H1 (cell line): ENCODE data around the gene ADK. TPM values are rescaled to one million over a fixed set of nuclear protein-coding genes. Genes with fewer than 3 reads are reported as not detected.

ENCODE experiments used
- CTCF ChIA-PET: fragments of 300-600 bp; sonication (Branson Sonifier 250); formaldehyde crosslinking; loops from one replicate; lab custom pipeline; 2021; ENCODE audit not compliant: partially characterized antibody; lab: Charles Lee
- POLR2A ChIA-PET: fragments of 300-600 bp; sonication (Branson Sonifier 250); formaldehyde crosslinking; loops from one replicate; lab custom pipeline; 2021; ENCODE audit warnings: inconsistent platforms; ENCODE audit not compliant: partially characterized antibody; lab: Charles Lee
- DNase-seq, 2 experiments: peaks; one replicate each; pipeline versions ENCODE4 v3.0.0 to v3.0.0-alpha.2; 2010 to 2022; ENCODE audit warnings: low spot score in 2 of 2, low read depth in 1 of 2, mixed read lengths in 1 of 2
- FAIRE-seq: peaks from 2 replicates; lab custom pipeline; 2011; peaks lifted over from hg19 to GRCh38; lab: Jason Lieb, UNC
- H2AFZ ChIP-seq: 2 replicates; pipeline ENCODE4 v1.8.1; 2012; ENCODE audit warnings: low read length, inconsistent platforms
- H2AK5ac ChIP-seq: 2 replicates; pipeline ENCODE4 v1.6.1; 2013; ENCODE audit warnings: low read depth, low read length
- H2BK120ac ChIP-seq: replicated peaks from 2 replicates; pipeline ENCODE3; 2013; ENCODE audit warnings: low read depth, low read length, inconsistent platforms
- H2BK12ac ChIP-seq: 2 replicates; pipeline ENCODE4 v1.6.1; 2013; ENCODE audit warnings: low read depth, low read length
- H2BK15ac ChIP-seq: 2 replicates; pipeline ENCODE4 v1.6.1; 2013; ENCODE audit warnings: low read length
- H2BK20ac ChIP-seq: 2 replicates; pipeline ENCODE4 v1.6.1; 2013; ENCODE audit warnings: low read length
- H2BK5ac ChIP-seq: 2 replicates; pipeline ENCODE4 v1.6.1; 2013; ENCODE audit warnings: low read depth, low read length
- H3K14ac ChIP-seq: 2 replicates; pipeline ENCODE4 v1.6.1; 2013; ENCODE audit warnings: inconsistent platforms; ENCODE audit not compliant: insufficient read length
- H3K18ac ChIP-seq: 2 replicates; pipeline ENCODE4 v1.6.1; 2013; ENCODE audit warnings: low read length; ENCODE audit errors: extremely low read depth
- H3K23ac ChIP-seq: 2 replicates; pipeline ENCODE4 v1.6.1; 2013; ENCODE audit warnings: inconsistent platforms; ENCODE audit not compliant: insufficient read length
- H3K23me2 ChIP-seq: 2 replicates; pipeline ENCODE4 v1.6.1; 2013; ENCODE audit warnings: low read depth, low read length
- H3K27ac ChIP-seq: 2 replicates; pipeline ENCODE4 v1.6.1; 2011; ENCODE audit warnings: low read depth, low read length, inconsistent platforms
- H3K27me3 ChIP-seq, 4 experiments: replicated peaks in 1 of 4; 1 replicate in 1 of 4; 2 replicates in 3 of 4; pipeline versions ENCODE4 v1.6.1 to v1.8.1; 2011 to 2013; ENCODE audit warnings: low read length in 3 of 4, mild to moderate bottlenecking in 3 of 4, inconsistent platforms in 2 of 4, mixed read lengths in 2 of 4, moderate library complexity in 1 of 4; ENCODE audit not compliant: control insufficient read depth in 3 of 4, insufficient read depth in 3 of 4; ENCODE audit errors: extremely low read depth in 1 of 4
- H3K36me3 ChIP-seq, 4 experiments: 2 replicates each; pipeline versions ENCODE4 v1.6.1 to v1.8.1; 2011 to 2013; ENCODE audit warnings: mild to moderate bottlenecking in 4 of 4, low read length in 3 of 4, moderate library complexity in 2 of 4, control low read depth in 1 of 4, inconsistent platforms in 1 of 4; ENCODE audit not compliant: insufficient read depth in 4 of 4, control insufficient read depth in 2 of 4
- H3K4ac ChIP-seq: replicated peaks from 2 replicates; pipeline ENCODE3; 2013; ENCODE audit warnings: low read length, low read depth, mixed read lengths, inconsistent platforms; ENCODE audit not compliant: insufficient read length
- H3K4me1 ChIP-seq, 4 experiments: replicated peaks in 1 of 4; 1 replicate in 1 of 4; 2 replicates in 3 of 4; pipeline versions ENCODE4 v1.6.1 to v1.8.1; 2011 to 2013; ENCODE audit warnings: low read length in 3 of 4, inconsistent platforms in 2 of 4, mixed read lengths in 1 of 4; ENCODE audit not compliant: insufficient read depth in 4 of 4, control insufficient read depth in 3 of 4
- H3K4me2 ChIP-seq, 2 experiments: 2 replicates each; pipeline versions ENCODE4 v1.6.1 to v1.8.1; 2011 to 2013; ENCODE audit warnings: low read depth in 2 of 2, low read length in 2 of 2, control low read depth in 1 of 2, inconsistent platforms in 1 of 2, mild to moderate bottlenecking in 1 of 2; ENCODE audit not compliant: insufficient read depth in 1 of 2
- H3K4me3 ChIP-seq, 4 experiments: fragments of 200-600, 300-600 bp in 1 of 4; sonication (generic), shearing (Covaris generic), sonication (Bioruptor Twin) in 1 of 4; 2 replicates each; pipeline versions ENCODE4 v1.5.1 to v1.8.1; 2011 to 2016; ENCODE audit warnings: low read length in 4 of 4, low read depth in 3 of 4, control low read depth in 2 of 4, inconsistent platforms in 2 of 4, mild to moderate bottlenecking in 2 of 4, mixed read lengths in 1 of 4, moderate library complexity in 1 of 4; ENCODE audit not compliant: insufficient read depth in 2 of 4; ENCODE audit errors: extremely low read depth in 1 of 4
- H3K56ac ChIP-seq: replicated peaks from 2 replicates; pipeline ENCODE3; 2013; ENCODE audit warnings: low read depth, mild to moderate bottlenecking, mixed read lengths, low read length, inconsistent platforms; ENCODE audit not compliant: insufficient read length
- H3K79me1 ChIP-seq: 2 replicates; pipeline ENCODE4 v1.6.1; 2013; ENCODE audit warnings: low read depth, low read length, control low read depth
- H3K79me2 ChIP-seq, 2 experiments: 2 replicates each; pipeline versions ENCODE4 v1.6.1 to v1.8.1; 2012 to 2013; ENCODE audit warnings: low read length in 2 of 2, mild to moderate bottlenecking in 2 of 2, inconsistent platforms in 1 of 2; ENCODE audit not compliant: insufficient read depth in 2 of 2, control insufficient read depth in 1 of 2
- H3K9ac ChIP-seq, 4 experiments: replicated peaks in 1 of 4; 1 replicate in 1 of 4; 2 replicates in 3 of 4; pipeline versions ENCODE4 v1.6.1 to v1.8.1; 2011 to 2013; ENCODE audit warnings: low read depth in 3 of 4, low read length in 3 of 4, control low read depth in 2 of 4, mild to moderate bottlenecking in 2 of 4, moderate library complexity in 2 of 4, inconsistent platforms in 1 of 4; ENCODE audit errors: extremely low read depth in 1 of 4
- H3K9me3 ChIP-seq, 2 experiments: 2 replicates each; pipeline versions ENCODE4 v1.6.1 to v1.8.1; 2012 to 2013; ENCODE audit warnings: mild to moderate bottlenecking in 2 of 2, moderate library complexity in 2 of 2, control low read depth in 1 of 2, inconsistent platforms in 1 of 2, low read depth in 1 of 2, low read length in 1 of 2, mixed read lengths in 1 of 2; ENCODE audit not compliant: insufficient read depth in 2 of 2
- H4K20me1 ChIP-seq, 2 experiments: replicated peaks in 1 of 2; 2 replicates each; pipeline versions ENCODE3 to v1.8.1; 2011 to 2013; ENCODE audit warnings: inconsistent platforms in 2 of 2, low read length in 2 of 2, mild to moderate bottlenecking in 1 of 2; ENCODE audit not compliant: insufficient read depth in 2 of 2, control insufficient read depth in 1 of 2
- H4K5ac ChIP-seq: 2 replicates; pipeline ENCODE4 v1.6.1; 2013; ENCODE audit warnings: low read length, low read depth, mixed read lengths, inconsistent platforms; ENCODE audit not compliant: insufficient read length
- H4K8ac ChIP-seq: 2 replicates; pipeline ENCODE4 v1.8.0; 2013; ENCODE audit warnings: mild to moderate bottlenecking, moderate library complexity, low read length, inconsistent platforms; ENCODE audit not compliant: insufficient read depth; ENCODE audit errors: extremely low read depth
- H4K91ac ChIP-seq: replicated peaks from 2 replicates; pipeline ENCODE3; 2013; ENCODE audit warnings: low read length, mixed read lengths, inconsistent platforms; ENCODE audit not compliant: insufficient read length
- CTBP2 ChIP-seq: IDR thresholded peaks from 2 replicates; pipeline ENCODE4 v1.7.0; 2011; ENCODE audit warnings: borderline replicate concordance, mild to moderate bottlenecking, moderate library complexity, mixed read lengths, low read length; ENCODE audit not compliant: insufficient read depth, insufficient read length
- GTF2F1 ChIP-seq: IDR thresholded peaks from 2 replicates; pipeline ENCODE4 v1.6.1; 2012; ENCODE audit warnings: low read depth, low read length, improper control_type of control experiment, borderline replicate concordance
- HDAC2 ChIP-seq, 2 experiments: fragments of 300-600 bp in 1 of 2; sonication (generic) in 1 of 2; IDR thresholded peaks; 2 replicates each; pipeline ENCODE4 v1.6.1; 2011 to 2012; ENCODE audit warnings: low read depth in 2 of 2, low read length in 2 of 2, mild to moderate bottlenecking in 2 of 2, moderate library complexity in 2 of 2, borderline replicate concordance in 1 of 2, inconsistent platforms in 1 of 2
- JUND ChIP-seq: IDR thresholded peaks from 2 replicates; pipeline ENCODE4 v1.6.1; 2011; ENCODE audit warnings: mild to moderate bottlenecking, improper control_type of control experiment, low read length
- KDM4A ChIP-seq: IDR thresholded peaks from one replicate; pipeline ENCODE4 v1.7.1; 2012; ENCODE audit warnings: low read depth, mild to moderate bottlenecking, moderate library complexity, low read length, inconsistent platforms; ENCODE audit not compliant: severe bottlenecking
- polyA plus RNA-seq, 7 experiments: library from polyadenylated mRNA; depleted of rRNA in 3 of 7; stranded (reverse) in 5 of 7; unstranded in 2 of 7; fragments of >200 nt in 5 of 7; fragments of 200-250 nt in 2 of 7; gene quantifications; 1 replicate in 5 of 7; 2 replicates in 1 of 7; 4 replicates in 1 of 7; pipeline versions ENCODE4 v1.2.1 to v1.2.3, GENCODE V29; 2011 to 2013; ENCODE audit warnings: missing spikeins in 2 of 7, mixed read lengths in 2 of 7
- total RNA-seq: library from RNA; stranded (reverse); fragmentation: NEBNext Ultra II Directional; extraction: Animal tissue kit (Norgen Biotek cat#: 25700); gene quantifications from 2 replicates; pipeline ENCODE4 v1.2.1, GENCODE V29; 2021

Gene ADK
- total and polyA plus RNA-seq, 2 of the 8 experiments (the other 6 are each of a cell fraction or from before 2014, with no cell fraction given): 12.3 to 42.4 TPM

GRCh38 chr10:74610299-74610698 lies 459.3 kb downstream of the ADK start:
- no peak overlapping the region for H3K18ac ChIP-seq
- H3K36me3 ChIP-seq: 0 out of 8 replicates have a peak, but pooled peaks cover 0 to 2% (median 0%) of the 10 kb centered on the region in 4 experiments
- H3K4me3 ChIP-seq: no peak overlapping the region
- no peak overlapping the region for H3K14ac ChIP-seq
- no peak overlapping the region for H4K8ac ChIP-seq
- H3K9ac ChIP-seq: no peak overlapping the region
- H3K27me3 ChIP-seq: no peaks in the 10 kb centered on the region
- H4K20me1 ChIP-seq: no peaks in the 10 kb centered on the region
- DNase-seq: no peak
- H3K56ac ChIP-seq: no peak overlapping the region
- no peak overlapping the region for H2BK5ac ChIP-seq
- no peaks in the 10 kb centered on the region for H3K9me3 ChIP-seq
- H3K4me2 ChIP-seq: no peak overlapping the region
- H3K79me1 ChIP-seq: no peaks in the 10 kb centered on the region
- ChIA-PET POLR2A (interaction anchor here (0.7 kb wide), 1 partner anchor 412 kb away, joined by 3 read pairs; no protein-coding TSS in a partner anchor), CTCF (interaction anchor here (1.7 kb wide), 1 partner anchor 14 kb away, joined by 4 read pairs; no protein-coding TSS in a partner anchor)
- H2BK120ac ChIP-seq: no peak overlapping the region
- H2BK20ac ChIP-seq: no peak overlapping the region
- H2AK5ac ChIP-seq: no peak overlapping the region
- no peak overlapping the region for H4K5ac ChIP-seq
- no peak overlapping the region for H4K91ac ChIP-seq
- H2BK15ac ChIP-seq: no peak overlapping the region
- H3K23me2 ChIP-seq: no peaks in the 10 kb centered on the region
- H2AFZ ChIP-seq: no peak overlapping the region
- H3K23ac ChIP-seq: no peak overlapping the region
- H3K27ac ChIP-seq: no peak overlapping the region
- H2BK12ac ChIP-seq: no peak overlapping the region
- no peaks in the 10 kb centered on the region for H3K79me2 ChIP-seq
- no peak for TF ChIP-seq JUND
- TF ChIP-seq HDAC2 (IDR thresholded peaks at IDR 0.05; ENCODE audit: borderline replicate concordance in 1 of 2, low read depth in 2 of 2, low read length in 2 of 2): no peak
- no peak for TF ChIP-seq KDM4A
- no peak for TF ChIP-seq GTF2F1
- TF ChIP-seq CTBP2: no peak
- no peak overlapping the region for H3K4ac ChIP-seq
- H3K4me1 ChIP-seq: peaks cover 0 to 13% (median 3%) of the 10 kb centered on the region in 4 experiments; a peak in 4 of 7 replicates
- FAIRE-seq: no peak
